GM19372 (cell line): Measurements from ENCODE around the gene PRICKLE2.

Experiments
- ATAC-seq: cut with Tn5 transposase; IDR thresholded peaks from one replicate; pipeline ENCODE4 v1.9.1; 2021; ENCODE audit warnings: mild to moderate bottlenecking, low read depth, moderate library complexity; ENCODE audit not compliant: unreplicated experiment

The PRICKLE2 gene

DNA sequence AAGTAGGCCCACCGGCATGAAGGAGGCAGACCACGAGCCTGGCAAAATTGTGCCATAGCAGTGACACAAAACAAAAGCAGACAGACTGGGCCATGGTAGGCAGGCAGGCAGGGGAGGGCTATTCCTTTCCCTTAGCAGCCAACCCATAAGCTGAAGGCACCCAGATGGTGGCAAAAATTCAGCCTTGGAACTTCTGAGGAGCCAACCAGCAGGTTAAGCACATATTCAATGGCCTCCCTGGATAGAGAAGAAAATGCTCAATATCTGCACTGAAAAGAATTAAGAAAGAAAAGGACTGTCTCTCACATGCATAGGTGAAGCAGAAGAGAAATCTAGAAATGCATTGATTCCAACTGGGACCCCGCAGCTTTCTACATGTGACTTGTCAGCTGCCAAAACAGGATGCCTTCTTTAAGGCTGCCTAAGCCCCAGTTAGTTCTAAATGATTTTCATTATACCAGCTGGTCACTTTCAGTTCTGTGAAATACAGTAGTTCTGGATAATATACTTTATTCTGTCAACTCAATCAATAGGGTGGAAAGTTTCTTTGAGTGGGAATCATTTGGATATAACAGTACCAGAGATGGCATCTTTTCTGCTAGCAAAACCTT, 2.7 kb downstream of the PRICKLE2 start:
- ATAC-seq = no peak

DNA sequence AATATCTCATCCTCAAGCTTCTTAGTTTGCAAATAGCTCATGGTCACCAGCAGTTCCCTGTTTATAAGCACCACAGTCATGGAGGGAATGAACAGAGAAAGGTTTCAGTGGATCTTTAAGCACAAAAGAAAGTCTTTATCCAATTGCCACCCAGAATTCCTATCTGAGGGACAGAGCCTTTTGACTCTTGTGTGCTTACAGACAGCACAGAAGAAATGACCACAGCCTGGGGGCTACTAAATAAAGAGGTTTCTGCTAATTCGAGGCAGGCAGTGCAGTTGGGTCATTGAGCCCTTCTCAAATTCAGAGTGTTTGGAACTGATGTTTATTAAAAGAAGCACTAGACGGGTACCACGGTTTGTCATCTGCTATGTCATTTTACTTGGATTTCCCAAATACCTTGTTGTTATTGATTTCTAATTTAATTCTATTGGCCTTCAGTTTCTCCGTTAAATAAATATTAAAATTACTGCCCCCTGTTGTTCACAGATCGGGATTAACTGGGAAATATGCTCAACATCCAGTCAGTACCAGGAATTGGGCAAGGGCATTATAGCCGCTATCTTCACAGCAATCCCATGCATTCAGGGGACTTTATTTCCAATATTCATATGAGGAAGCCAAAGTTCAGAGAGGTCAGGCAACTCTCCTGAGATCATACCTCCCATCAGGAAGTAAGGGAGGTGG, 3.6 kb downstream of the PRICKLE2 start:
- no peak for ATAC-seq

DNA sequence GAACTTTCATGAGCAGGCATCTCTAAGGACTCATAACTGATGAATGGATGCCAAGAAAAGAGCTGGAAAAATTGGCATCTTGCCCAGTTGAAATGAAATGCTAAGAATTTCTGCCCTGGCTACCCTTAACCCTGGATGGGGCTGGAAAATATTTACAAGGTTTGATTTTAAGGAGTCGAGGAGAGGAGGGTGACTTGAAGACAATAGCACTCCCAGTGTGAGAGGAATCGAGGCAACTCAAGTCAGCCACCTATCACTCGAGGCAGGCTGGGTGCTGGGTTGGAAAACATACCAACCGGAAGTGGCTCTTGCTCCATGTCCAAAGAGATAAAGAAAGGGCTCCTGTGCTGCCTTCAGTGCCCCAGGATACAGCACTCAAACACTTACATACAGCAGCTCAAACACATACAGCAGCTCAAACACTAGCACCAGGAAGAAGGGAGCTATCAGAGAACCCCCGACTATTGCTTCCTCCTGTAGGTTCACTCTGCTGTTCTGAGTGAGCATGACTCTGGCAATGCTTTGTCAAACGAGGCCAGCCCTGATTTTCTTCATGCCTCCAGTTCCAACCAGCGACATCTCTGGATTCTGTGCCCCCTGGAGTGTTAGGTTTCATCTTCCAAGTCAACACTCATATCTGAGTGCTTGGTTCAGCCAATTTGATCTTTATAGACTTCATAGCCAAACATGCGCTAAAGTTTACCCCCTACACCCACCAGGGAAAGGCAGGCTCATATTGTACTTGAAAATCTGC, 4.9 kb downstream of the PRICKLE2 start:
- no peak for ATAC-seq

DNA sequence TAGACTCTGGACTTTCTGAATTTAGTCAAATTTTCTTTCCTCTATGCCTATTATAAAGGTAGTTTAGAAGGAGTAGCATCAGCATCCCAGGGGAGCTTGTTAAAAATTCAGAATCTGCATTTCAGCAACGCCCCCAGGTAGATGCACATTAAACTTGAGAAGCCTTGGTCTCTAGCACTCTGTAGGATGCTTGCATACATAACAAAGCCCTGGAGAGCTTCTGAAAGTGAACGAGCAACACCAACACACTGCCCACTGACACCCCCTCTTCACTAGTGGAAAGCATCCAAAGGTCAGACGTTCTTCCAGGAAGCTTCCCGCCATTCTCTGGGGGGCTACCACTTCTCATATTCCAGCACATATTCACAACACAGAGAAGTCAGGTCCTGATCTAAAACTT, 6.5 kb downstream of the PRICKLE2 start:
- ATAC-seq = no peak

DNA sequence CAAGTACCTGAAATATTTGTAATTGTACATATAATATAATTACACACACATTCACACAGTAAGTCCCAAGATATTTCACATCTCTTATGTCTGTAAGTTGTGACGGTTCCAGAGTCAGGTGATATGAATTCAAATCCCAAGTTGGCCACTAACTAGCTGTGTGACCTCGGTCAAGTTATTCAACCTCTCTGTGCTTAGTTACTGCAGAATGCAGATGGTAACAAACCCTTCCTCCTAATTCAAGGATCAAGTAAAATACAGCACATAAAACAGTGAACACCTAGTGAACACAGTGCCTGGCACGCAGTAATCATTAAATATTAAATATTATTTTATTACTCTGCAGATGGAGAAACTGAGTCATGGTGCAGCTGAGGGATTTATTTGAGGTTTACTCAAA, 6.9 kb downstream of the PRICKLE2 start:
- no peak for ATAC-seq

DNA sequence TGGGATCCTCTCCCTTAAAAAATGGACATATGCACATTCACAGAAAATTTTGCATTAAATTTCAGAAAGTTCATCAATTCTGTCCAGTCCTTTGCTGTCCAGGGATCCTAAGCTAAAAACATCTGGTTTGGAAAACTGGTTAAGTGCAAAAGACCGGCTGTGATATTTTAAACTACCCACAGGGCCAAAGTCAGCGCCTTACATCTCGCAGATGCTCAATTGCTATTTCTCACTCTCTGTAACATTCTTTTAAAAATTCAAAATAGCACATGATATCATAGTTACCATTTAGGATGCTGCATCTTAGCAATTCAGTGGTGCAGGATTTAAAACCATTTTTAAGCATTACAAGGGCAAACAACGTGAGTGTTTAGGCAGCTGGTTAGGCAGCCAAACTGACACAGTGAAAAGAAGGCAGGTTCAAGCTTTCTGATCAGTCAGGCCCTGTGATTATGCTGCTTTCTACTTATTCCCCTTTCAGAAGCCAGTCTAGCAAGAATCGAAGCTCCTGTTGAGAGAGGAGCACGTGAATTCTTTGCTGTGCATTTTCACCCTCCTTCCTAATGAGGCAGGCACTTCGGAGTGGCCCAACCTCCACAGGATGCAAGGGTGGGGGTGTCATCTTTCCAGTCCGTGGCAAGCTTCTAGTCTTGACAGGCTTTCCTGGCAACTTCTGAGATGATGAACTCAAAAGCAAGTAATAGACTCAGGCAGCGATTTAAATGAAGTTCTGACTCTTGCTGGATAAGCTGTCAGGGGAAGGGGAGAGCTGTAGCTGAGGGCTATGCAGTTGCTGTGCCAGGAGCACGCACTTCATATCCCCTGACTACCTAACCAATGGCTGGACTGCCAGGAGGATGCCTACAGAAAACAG, 8.8 kb downstream of the PRICKLE2 start:
- ATAC-seq = no peak

DNA sequence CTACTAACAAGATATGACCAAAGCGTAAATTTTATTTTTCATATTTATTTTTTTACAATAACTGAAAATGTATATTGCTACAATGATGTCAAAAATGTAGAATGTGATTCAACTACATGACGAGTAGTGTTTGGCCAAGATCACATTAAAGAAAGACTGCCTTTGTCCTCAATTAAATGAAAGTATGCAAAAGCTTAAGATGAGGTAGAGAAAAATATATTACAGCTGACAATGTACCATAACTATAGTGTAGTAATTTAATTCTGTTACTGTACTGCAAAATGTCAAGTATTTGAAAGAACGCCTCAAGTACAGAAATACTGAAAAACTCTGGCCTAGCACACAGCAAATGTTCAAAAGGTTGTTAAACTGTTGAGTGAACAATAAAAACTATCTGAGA, 9.7 kb downstream of the PRICKLE2 start:
- ATAC-seq = no peak

DNA sequence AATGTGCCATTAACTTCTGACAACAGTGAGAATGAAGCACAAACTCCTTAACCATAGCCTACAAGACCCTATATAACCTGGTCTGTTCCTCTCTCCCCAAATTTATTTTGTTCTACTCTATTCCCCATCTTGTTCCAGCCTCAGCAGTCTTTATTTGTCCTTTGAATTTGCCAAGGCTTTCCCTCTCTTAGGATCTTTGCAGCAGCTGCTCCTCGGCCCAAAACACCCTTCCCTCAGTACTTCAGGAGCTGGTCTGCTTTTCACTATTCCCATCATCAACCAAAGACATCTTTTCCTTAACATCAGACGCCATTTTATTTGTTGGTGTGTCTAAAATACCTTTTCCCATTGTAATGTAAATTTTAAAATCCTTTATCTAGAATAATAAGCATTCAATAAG, 10.2 kb downstream of the PRICKLE2 start:
- no peak for ATAC-seq

DNA sequence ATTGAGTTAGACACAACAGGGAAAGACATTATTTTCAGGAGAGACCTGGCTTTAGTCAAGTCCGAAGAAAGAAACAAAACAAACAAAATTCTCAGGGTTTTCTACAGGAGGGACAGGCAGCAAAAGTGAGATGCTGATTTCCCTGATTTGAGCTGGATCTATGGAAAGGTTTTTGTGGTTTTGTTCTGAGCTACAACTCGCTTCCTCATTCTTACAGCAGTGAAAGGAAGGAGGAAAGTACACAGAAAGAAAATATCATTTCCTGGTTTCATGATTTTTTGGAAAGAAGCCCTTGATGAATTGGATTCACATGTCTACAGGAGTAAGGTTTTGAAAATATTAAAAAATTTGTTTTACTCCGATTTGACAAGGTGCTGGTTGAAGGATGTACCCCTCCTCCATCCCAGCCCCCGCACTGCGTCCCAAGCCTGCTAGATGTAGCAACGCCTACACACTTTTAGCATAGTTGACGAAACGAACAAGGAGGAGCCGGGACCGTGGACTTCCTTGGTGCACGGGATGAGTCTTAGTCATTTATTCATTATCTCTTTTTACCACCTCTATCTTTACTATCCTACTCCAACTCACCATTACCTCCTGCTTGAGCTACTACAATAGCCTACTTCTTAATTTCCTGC, 10.8 kb downstream of the PRICKLE2 start:
- no peak for ATAC-seq

DNA sequence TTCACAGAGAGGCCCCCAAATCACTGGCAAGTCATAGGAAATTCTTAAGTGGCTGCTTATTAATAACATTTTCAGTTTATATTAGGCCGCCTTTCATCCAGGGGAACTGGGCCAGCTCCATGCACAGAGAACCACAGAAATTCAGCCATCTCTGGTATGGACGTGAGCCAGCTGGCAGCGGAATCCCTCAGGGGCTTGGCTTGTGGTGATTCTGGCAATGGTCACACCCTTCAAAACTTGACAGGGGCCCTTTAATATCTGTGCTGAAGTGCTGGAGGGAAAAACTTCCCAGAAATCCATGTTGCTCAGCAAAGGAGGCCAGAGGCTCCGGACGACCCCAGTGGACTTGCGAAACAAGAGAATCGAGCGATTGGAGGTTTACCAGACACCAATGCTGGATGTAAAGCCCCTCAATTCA, 11.3 kb downstream of the PRICKLE2 start:
- ATAC-seq = no peak

DNA sequence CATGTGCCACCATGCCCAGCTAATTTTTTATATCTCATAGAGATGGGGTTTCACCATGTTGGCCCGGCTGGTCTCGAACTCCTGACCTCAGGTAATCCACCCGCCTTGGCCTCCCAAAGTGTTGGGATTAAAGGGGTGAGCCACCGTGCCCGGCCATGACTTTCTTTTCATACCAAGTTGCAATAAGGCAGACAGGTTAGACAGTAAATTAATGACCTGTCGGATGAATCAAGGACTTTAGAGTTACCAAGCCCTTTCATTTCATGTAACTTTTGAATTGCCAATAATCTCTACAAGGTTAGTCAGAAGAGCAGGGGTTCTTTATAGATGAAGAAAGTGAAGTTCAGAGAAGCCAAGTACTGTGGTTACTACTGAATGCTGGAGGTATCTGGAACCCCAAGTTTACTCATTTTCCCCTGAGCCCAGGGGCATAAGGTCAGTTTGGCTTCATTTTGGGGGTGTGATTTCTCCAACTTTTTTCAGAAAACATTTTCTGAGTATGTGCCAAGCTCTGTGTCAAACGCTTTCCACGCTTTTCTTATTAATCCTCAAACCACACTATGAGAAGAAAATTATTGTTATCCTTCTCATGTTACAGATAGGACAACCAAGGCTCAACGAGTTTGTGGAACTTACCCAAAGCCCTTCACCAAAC, 11.9 kb downstream of the PRICKLE2 start:
- no peak for ATAC-seq

DNA sequence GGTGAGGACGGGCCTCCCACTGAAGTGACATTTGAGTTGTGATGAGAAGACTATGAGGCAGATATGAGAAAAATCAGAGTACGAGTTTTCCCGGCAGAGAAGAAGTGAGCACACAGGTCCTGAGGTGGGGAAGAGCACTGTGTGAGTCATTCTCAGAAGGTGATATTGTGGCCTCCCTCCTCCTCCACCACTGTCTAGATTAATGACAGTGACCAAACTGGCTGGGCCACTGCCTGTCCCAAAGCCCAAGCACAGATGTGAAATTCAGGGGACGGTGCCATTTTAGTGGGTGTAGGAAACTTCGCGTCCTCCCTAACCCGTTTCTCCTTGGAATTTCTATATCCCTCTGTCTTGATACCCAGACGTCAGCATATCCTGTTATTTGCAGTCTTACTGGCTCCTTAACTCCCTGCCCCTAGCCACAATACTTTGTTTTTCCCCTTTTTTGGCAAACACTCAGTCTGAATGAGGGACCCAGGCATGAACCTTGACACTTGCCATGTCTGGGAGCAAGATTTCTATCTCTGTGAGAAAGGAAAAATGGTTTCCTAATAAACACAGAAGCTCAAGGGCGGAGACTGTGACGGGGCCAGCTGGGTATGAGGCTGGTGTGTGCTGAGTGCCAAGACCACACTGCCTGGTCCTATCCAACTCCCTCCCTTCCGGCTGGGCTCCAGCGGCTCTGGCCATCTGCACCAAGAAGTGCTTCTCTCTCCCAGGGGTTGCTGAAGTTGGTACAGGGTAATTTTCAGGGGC, 15.2 kb downstream of the PRICKLE2 start:
- ATAC-seq = no peak

DNA sequence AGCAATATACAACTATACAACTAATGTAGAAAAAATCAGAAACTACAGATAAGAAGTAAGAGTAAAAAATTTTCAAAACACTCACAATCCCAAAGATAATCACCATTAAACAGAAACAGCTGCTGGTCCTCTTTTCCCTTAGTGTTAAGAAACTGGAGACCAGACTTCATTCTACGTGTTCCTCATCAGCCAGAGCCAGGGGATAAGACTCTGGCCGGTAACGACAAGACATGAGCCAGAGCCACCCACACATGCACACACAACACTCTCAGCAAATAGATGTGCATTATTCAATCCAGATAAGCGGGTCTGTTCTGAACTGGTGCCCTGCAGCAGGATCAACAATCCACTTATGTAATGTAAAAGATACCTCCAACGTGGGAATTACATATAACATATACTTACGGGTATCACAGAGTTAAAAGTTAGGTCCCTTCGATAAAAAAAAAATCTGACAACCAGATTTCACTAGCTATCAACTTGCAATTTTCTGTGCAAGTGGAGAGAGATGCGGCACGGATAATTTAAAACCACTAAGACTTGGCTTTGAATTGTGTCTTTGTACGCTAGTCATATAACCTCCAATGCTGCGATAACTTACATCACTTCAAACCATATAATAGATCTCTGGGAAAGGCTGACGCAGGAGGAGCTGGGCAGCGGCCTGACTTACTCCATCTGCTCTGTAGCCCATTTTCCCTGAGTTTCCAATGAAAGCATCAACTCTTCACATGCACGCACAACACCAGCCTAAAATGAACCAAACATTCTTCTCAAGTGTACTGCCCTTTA, 17.8 kb downstream of the PRICKLE2 start:
- no peak for ATAC-seq

DNA sequence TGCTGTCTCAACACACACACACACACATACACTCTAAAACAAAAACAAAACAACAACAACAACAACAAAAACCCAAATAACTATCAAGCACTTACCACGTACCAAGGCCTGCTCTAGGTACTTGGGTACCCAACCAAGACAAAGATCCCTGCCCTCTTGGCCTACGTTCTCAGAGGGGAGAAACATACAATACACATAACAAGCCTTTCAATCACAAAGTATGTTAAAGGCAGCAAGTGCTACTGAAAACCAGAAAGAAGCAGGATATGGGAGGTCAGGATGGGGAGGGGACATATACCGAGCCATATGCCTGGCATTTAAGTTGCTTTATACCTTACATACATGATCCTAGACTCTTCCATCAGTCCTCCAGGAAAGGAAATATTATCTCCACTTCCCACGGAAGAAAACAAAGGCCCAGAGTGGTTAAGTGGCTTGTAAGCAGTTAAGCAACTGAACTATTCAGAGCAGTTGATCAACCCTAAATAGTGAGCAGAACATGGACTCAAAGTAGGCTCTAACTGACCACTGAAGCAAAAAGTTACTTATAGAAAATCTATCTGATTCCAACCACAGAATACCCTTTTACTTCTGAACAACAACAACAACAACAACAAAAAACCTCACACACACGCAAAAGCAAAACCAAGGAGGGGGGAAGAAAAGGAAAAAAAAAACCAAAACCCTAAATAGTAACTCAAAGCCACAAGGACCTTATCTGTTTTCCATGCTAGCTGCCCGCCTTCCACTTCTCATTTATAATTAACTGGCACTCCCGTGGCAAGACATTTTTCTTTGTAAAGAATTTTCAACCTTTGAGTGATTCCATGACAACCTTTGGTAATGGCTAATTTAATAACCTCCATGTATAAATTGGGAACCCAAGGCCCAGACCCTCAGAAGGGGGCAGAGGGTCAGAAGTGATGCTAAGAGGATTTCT, 21.0 kb downstream of the PRICKLE2 start:
- no peak for ATAC-seq

DNA sequence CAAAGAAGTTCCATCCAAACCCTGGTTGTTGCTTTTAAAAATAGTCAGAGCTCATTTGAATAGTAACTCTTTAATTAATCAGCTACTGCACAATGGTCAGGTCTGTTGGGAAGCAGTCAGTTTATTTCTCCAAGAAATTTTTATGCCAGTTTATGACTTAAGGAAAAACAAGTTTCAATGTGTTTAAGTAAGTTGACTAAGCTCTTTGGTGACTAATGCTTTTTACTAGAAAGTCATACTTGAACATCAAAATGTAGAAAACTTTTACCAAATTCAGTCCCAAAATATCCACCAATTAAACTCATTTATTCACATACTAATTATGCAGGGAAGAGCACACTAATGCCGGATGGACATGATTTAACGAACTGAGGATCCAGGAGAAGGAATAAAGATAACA, 22.1 kb downstream of the PRICKLE2 start:
- ATAC-seq = no peak

DNA sequence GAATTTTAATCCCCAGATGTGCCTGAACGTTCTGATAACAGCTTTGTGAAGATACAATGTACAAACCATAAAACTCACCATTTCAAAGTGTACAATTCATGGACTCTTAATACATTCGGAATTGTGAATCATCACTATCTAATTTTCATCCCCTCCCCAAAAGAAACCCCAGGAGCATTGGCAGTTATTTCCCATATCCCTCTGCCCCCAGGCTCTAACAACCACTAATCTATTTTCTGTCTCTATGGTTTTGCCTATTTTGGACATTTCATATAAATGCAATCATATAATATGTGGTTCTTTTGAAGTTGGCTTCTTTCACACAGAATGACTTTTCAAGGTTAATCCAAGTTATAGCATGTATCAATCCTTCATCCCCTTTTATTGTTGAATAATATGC, 25.3 kb downstream of the PRICKLE2 start:
- no peak for ATAC-seq

DNA sequence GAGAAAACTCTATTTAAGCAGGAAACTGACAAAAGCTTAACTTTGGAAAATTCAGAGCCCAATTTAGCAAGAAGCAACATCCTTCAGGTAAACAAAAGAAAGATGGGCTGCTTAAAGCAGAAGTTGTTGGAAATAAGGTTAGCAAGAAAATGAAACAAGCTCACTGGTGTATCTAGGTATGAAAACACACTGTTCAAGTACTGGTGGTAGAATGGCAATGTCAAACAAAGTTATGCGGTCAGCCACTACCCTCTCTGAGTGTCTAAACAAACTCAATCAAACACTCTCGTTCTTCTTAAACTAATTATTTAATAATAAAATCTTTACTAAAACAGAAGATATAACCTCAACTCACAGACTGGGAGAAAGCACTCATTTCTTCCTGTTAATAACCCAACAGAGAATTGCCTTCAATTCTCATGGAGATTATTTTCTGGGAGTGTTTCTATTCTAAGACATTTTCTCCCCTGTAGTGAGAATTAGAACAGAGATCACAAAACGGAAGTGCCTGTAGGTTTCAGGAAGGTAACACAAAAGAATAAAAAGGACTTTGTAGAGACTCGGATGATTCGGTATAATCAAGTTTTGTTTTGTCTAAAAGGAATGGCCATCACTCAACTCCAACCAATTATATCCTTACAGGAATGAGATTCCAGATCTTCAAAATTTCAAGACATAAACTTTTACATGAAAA, 28.9 kb downstream of the PRICKLE2 start:
- no peak for ATAC-seq
